HEK293T (cell line): ENCODE data around the gene CAPZA1.

Experiments
- ARNT ChIP-seq: fragments of 450-650 bp; IDR thresholded peaks from 2 replicates; pipeline ENCODE4 v1.6.1; 2017; ENCODE audit warnings: mild to moderate bottlenecking
- BHLHE40 ChIP-seq: fragments of 450-650 bp; IDR thresholded peaks from 2 replicates; pipeline ENCODE4 v1.6.1; 2016; ENCODE audit warnings: mild to moderate bottlenecking, moderate library complexity, borderline replicate concordance
- CTBP1 ChIP-seq: fragments of 450-650 bp; IDR thresholded peaks from 2 replicates; pipeline ENCODE4 v1.6.1; 2016; ENCODE audit warnings: borderline replicate concordance
- ELF4 ChIP-seq: fragments of 450-650 bp; IDR thresholded peaks from 2 replicates; pipeline ENCODE4 v1.6.1; 2017; ENCODE audit warnings: antibody characterized with exemption
- FOXA1 ChIP-seq: fragments of 450-650 bp; IDR thresholded peaks from 2 replicates; pipeline ENCODE4 v1.6.1; 2016; ENCODE audit warnings: mild to moderate bottlenecking
- FOXK2 ChIP-seq: fragments of 450-650 bp; IDR thresholded peaks from 2 replicates; pipeline ENCODE4 v1.6.1; 2016; ENCODE audit warnings: mild to moderate bottlenecking
- FOXM1 ChIP-seq: fragments of 450-650 bp; IDR thresholded peaks from 2 replicates; pipeline ENCODE4 v1.6.1; 2017; ENCODE audit warnings: mild to moderate bottlenecking, borderline replicate concordance
- NFRKB ChIP-seq: fragments of 450-650 bp; IDR thresholded peaks from 2 replicates; pipeline ENCODE4 v1.6.1; 2016; ENCODE audit warnings: mild to moderate bottlenecking, moderate library complexity
- SP1 ChIP-seq: fragments of 450-650 bp; IDR thresholded peaks from 2 replicates; pipeline ENCODE4 v1.6.1; 2017
- SUZ12 ChIP-seq: fragments of 450-650 bp; IDR thresholded peaks from 2 replicates; pipeline ENCODE4 v1.6.1; 2016; ENCODE audit warnings: mild to moderate bottlenecking
- TARDBP ChIP-seq: fragments of 450-650 bp; IDR thresholded peaks from 2 replicates; pipeline ENCODE4 v1.6.1; 2016

DNA sequence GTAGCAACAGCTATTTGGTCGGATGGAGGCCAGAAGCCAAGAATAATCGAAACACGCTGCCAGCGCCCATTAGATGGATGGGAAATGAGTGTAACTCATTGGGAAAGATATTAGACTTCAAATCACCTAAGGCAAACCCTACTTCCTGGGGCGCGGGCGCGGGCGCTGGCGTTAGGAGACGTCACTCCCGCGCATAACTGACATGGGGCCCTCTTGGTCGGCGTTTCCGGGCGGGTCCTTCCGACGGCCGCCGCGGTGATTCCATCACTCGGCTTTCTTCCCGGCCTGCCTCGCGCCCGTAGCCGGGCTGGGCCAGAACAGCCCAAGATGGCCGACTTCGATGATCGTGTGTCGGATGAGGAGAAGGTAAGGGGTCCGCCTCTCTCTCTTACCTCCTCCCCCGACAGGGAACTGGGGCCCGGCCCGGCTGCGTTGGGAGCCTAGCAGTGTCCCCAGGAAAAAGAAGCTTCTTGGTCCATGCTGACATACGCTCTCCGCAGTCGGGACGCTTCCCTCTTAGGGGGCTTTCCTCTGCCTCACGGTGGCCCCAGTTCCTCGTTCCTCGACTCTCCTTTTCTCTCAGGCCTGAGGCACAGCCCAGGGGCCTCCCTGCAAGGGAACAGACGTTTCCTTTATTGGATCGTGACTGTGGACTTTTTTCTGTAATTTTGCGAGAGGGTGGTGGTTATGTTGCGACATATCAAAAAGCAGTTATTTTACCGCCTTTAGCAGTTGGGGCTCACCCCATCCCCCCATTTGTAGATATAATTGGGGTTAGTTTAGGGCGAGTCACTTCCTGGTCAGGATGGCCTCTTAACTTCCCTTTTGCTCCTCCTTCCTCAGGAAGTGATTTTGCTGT lies at the start of gene CAPZA1:
- peak; percentile 71 for TF ChIP-seq ELF4
- TF ChIP-seq FOXM1 = no peak
- TF ChIP-seq FOXK2 = no peak
- TF ChIP-seq TARDBP = no peak
- no peak for TF ChIP-seq CTBP1
- TF ChIP-seq SUZ12 = no peak
- no peak; the same call in 1 of the 2 replicates for TF ChIP-seq NFRKB
- TF ChIP-seq BHLHE40 = no peak
- TF ChIP-seq SP1 = no peak
- TF ChIP-seq ARNT = no peak
- no peak for TF ChIP-seq FOXA1
